ENCODE measurements around the gene FCRL1.

Gene FCRL1

DNA sequence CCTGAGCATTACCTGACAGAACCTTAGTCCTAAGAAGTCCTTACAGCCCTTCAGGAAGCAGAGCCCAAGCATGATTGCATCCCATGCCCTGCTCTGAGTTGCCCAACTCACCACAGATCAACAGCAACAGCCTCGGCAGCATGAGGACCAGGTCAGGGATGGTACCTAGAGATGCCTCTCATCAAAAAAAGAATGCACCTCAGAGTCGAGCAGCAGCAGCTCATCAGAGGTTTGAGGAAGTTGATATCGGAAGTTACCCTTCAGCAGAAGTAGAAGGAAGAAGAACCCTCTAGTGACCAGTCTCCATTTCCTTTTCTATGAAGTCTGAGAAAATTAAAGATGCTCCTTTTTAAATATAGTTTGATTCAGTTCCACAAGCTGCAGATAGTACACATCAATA is at the start of gene FCRL1:
TSS of gene FCRL1 (minus strand) at position 225 of the 400 bp plus-strand sequence. CDS start at position 142, 83 bp downstream.
- Histone ChIP-seq H3K4me3 (ENCODE audit: low read length) (no peak within 1 kb of the TSS), H3K27ac (ENCODE audit: low read length) (no peak within 1 kb of the TSS), H3K9me3 (ENCODE audit: control insufficient read depth, low read depth, low read length) (no peaks in the 10 kb centered on the region), H3K36me3 (ENCODE audit: control insufficient read depth, low read depth, low read length) (no peaks in the 10 kb centered on the region), H3K9ac (ENCODE audit: low read length) (no peak within 1 kb of the TSS), H3K27me3 (ENCODE audit: control insufficient read depth, insufficient read depth, low read length) (no peaks in the 10 kb centered on the region), H3K4me1 (ENCODE audit: control insufficient read depth, low read depth, low read length) (no peaks in the 10 kb centered on the region)

DNA sequence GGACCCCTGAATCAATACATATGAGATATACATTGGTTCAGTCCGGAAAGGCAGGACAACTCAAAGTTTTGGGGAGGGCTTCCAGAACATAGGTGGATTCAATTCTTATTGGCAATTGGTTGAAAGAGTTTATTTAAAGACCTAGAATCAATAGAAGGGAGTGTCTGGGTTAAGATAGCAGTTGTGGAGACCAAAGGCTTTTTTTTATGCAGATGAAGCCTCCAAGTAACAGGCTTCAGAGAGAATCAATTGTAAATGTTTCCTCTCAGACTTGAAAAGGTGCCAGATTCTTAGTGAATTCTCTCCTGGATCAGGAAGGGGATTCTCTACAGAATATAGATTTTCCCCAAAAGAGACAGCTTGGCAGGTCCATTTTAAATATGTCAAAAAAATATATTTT is 48.7 kb upstream of the FCRL1 start:
- H3K27me3 ChIP-seq (ENCODE audit: control insufficient read depth, insufficient read depth, low read length), result no peaks in the 10 kb centered on the region
- no peak overlapping the region for H3K9ac ChIP-seq (ENCODE audit: low read length)
- H3K27ac ChIP-seq (ENCODE audit: low read length), result no peak overlapping the region
- H3K36me3 ChIP-seq (ENCODE audit: control insufficient read depth, low read depth, low read length), result no peaks in the 10 kb centered on the region
- H3K9me3 ChIP-seq (ENCODE audit: control insufficient read depth, low read depth, low read length), result no peaks in the 10 kb centered on the region
- peaks cover 18% of the 10 kb centered on the region for H3K4me1 ChIP-seq (ENCODE audit: control insufficient read depth, low read depth, low read length)
- no peak overlapping the region for H3K4me3 ChIP-seq (ENCODE audit: low read length)

DNA sequence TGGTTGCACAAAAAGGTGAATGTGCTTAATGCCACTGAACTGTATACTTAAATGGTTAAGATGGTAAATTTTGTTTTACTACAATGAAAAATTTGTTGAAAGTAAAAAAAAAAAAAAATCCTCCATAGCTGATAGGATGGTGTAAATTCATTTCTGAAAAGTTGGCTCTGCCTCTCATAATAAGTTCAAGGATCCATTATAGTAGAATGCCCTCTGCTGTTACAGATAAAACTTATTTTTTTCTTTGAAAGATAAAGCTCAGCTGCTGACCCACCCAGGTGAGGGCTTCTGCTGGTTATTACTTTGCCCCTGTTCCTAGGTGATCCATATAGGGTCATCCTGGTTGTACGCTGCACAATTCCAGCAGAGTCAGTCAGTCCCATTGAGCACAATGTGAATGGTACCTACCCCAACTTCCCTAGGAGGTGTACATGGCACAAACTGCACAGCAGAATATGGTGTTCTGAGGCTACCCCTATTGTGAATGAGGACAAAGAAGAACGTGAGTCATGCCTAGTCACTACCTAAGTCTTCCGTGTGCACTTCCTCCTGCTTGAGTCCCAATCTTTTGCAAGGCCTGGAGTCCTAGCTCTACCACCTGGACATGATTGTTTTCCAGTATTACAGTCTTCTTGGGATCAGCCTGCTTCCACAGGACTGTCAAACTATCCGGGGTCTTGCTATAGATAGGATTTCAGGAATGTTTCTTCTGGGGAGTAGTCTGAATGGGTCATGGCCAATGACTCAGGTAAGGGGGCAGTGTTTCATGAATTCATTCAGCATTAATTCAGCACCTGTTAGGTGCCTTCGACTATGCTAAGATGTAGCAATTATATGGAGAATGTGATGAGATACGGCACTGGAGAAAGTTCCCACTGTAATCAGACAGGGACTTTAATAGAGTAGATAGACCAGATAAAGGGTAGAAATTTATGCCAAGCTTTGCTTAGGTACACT is 42.5 kb upstream of the FCRL1 start:
- Histone ChIP-seq H3K36me3 (ENCODE audit: control insufficient read depth, low read depth, low read length) (no peaks in the 10 kb centered on the region), H3K9ac (ENCODE audit: low read length) (no peak overlapping the region), H3K4me1 (ENCODE audit: control insufficient read depth, low read depth, low read length) (no peaks in the 10 kb centered on the region), H3K9me3 (ENCODE audit: control insufficient read depth, low read depth, low read length) (no peaks in the 10 kb centered on the region), H3K4me3 (ENCODE audit: low read length) (no peak overlapping the region), H3K27ac (ENCODE audit: low read length) (no peak overlapping the region), H3K27me3 (ENCODE audit: control insufficient read depth, insufficient read depth, low read length) (no peaks in the 10 kb centered on the region)

GRCh38 chr1:157856538-157856937 is 36.6 kb upstream of the FCRL1 start:
- no peak overlapping the region for H3K4me3 ChIP-seq (ENCODE audit: low read length)
- no peaks in the 10 kb centered on the region for H3K9me3 ChIP-seq (ENCODE audit: control insufficient read depth, low read depth, low read length)
- H3K27me3 ChIP-seq (ENCODE audit: control insufficient read depth, insufficient read depth, low read length), result no peaks in the 10 kb centered on the region
- no peaks in the 10 kb centered on the region for H3K4me1 ChIP-seq (ENCODE audit: control insufficient read depth, low read depth, low read length)
- no peak overlapping the region for H3K9ac ChIP-seq (ENCODE audit: low read length)
- no peaks in the 10 kb centered on the region for H3K36me3 ChIP-seq (ENCODE audit: control insufficient read depth, low read depth, low read length)
- no peak overlapping the region for H3K27ac ChIP-seq (ENCODE audit: low read length)

DNA sequence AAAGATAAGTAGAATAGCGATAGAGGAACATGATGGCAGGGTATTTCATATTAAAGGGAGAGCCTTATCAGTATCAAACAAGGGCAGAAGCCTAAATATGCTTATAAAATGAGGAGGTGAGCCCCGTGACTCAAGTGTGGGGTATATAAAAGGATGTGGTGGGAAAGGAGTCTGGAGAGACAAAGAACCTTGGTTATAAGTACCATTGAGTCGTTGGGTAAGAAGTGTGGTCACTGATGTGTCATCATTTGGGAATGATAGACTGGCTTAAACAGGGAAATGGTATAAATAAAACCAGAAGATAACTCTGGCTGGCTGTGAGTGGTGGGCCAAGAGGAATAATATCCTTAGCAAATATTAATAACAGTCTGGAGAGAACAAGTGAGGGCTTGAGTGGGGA is 32.6 kb upstream of the FCRL1 start:
- H3K9me3 ChIP-seq (ENCODE audit: control insufficient read depth, low read depth, low read length), result no peaks in the 10 kb centered on the region
- H3K27ac ChIP-seq (ENCODE audit: low read length), result no peak overlapping the region
- H3K36me3 ChIP-seq (ENCODE audit: control insufficient read depth, low read depth, low read length), result no peaks in the 10 kb centered on the region
- no peaks in the 10 kb centered on the region for H3K4me1 ChIP-seq (ENCODE audit: control insufficient read depth, low read depth, low read length)
- H3K9ac ChIP-seq (ENCODE audit: low read length), result no peak overlapping the region
- H3K27me3 ChIP-seq (ENCODE audit: control insufficient read depth, insufficient read depth, low read length), result no peaks in the 10 kb centered on the region
- H3K4me3 ChIP-seq (ENCODE audit: low read length), result no peak overlapping the region

DNA sequence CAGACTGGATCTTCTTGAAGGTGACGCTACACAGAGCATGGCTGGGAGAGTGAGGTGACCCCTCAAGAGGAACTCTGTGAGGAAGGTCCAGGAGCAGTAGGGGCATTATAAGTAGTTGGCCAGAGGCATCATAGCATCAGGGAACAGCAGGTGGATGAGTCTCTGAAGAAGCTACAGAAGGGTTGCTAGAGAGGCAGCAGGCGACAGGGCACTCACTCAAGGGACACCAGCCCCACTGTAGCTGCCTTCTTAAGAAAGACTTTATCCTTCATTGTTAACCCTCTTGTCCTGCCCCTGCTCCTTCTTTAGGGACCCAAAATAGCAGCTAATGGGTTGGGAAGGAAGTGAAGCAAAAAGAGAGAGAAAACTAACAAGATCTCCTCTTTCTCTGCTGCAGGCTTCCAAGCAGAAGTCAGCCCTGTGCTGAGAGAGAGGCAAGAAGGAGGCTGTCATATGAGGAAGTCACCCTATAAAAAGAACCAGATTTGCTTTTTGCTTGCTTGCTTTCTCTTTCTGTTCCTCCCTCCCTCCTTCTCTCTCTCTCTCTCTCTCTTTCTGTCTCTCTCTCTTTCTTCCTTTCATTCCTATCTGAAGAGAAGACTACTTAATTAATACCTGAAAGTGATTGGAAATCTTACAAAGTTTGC is 29.4 kb upstream of the FCRL1 start:
- no peak overlapping the region for H3K9ac ChIP-seq (ENCODE audit: low read length)
- no peak overlapping the region for H3K4me3 ChIP-seq (ENCODE audit: low read length)
- no peaks in the 10 kb centered on the region for H3K27me3 ChIP-seq (ENCODE audit: control insufficient read depth, insufficient read depth, low read length)
- H3K9me3 ChIP-seq (ENCODE audit: control insufficient read depth, low read depth, low read length), result no peaks in the 10 kb centered on the region
- no peaks in the 10 kb centered on the region for H3K4me1 ChIP-seq (ENCODE audit: control insufficient read depth, low read depth, low read length)
- H3K27ac ChIP-seq (ENCODE audit: low read length), result no peak overlapping the region
- H3K36me3 ChIP-seq (ENCODE audit: control insufficient read depth, low read depth, low read length), result no peaks in the 10 kb centered on the region

GRCh38 chr1:157844089-157844830 is 24.3 kb upstream of the FCRL1 start:
- Histone ChIP-seq H3K27ac (ENCODE audit: low read length) (no peak overlapping the region), H3K4me1 (ENCODE audit: control insufficient read depth, low read depth, low read length) (no peaks in the 10 kb centered on the region), H3K36me3 (ENCODE audit: control insufficient read depth, low read depth, low read length) (no peaks in the 10 kb centered on the region)

DNA sequence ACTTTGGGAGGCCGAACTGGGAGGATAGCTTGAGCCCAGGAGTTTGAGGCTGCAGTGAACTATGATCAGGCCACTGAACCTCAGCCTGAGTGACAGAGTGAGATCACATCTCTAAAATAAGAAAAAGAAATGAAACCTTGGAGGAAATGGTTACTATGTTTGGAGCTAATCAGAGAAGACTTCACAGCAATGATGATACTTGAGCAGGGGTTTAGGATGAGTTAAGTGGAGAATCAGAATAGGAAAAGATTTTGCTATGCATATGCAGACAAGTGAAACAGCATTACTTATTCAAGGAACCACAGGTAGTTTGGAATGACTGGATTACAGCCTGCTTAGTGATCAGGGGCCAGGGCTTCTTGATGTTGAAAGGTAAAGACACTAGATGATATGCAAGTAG is 23.0 kb upstream of the FCRL1 start:
- Histone ChIP-seq H3K9me3 (ENCODE audit: control insufficient read depth, low read depth, low read length) (no peaks in the 10 kb centered on the region), H3K4me3 (ENCODE audit: low read length) (no peak overlapping the region), H3K36me3 (ENCODE audit: control insufficient read depth, low read depth, low read length) (no peaks in the 10 kb centered on the region), H3K27me3 (ENCODE audit: control insufficient read depth, insufficient read depth, low read length) (no peaks in the 10 kb centered on the region), H3K9ac (ENCODE audit: low read length) (no peak overlapping the region), H3K27ac (ENCODE audit: low read length) (no peak overlapping the region), H3K4me1 (ENCODE audit: control insufficient read depth, low read depth, low read length) (no peaks in the 10 kb centered on the region)

More at GRCh38 chr1:157844089-157844830, 24.3 kb upstream of the FCRL1 start:
- Histone ChIP-seq H3K27me3 (ENCODE audit: control insufficient read depth, insufficient read depth, low read length) (no peaks in the 10 kb centered on the region), H3K9ac (ENCODE audit: low read length) (no peak overlapping the region), H3K4me3 (ENCODE audit: low read length) (no peak overlapping the region), H3K9me3 (ENCODE audit: control insufficient read depth, low read depth, low read length) (no peaks in the 10 kb centered on the region)

GRCh38 chr1:157841708-157842107 is 21.8 kb upstream of the FCRL1 start, which contains the start of gene CD5L:
Gene CD5L, minus strand, starts transcription at chr1:157841808. Its CDS starts 107 bp downstream, at chr1:157841701.
- H3K27me3 ChIP-seq (ENCODE audit: control insufficient read depth, insufficient read depth, low read length), result no peaks in the 10 kb centered on the region
- H3K9me3 ChIP-seq (ENCODE audit: control insufficient read depth, low read depth, low read length), result no peaks in the 10 kb centered on the region
- H3K9ac ChIP-seq (ENCODE audit: low read length), result no peak within 1 kb of the TSS
- H3K4me3 ChIP-seq (ENCODE audit: low read length), result no peak within 1 kb of the TSS
- H3K36me3 ChIP-seq (ENCODE audit: control insufficient read depth, low read depth, low read length), result no peaks in the 10 kb centered on the region
- H3K4me1 ChIP-seq (ENCODE audit: control insufficient read depth, low read depth, low read length), result no peaks in the 10 kb centered on the region
- H3K27ac ChIP-seq (ENCODE audit: low read length), result no peak within 1 kb of the TSS

- H3K4me1 ChIP-seq (ENCODE audit: control insufficient read depth, low read depth, low read length), result no peaks in the 10 kb centered on the region
- H3K27ac ChIP-seq (ENCODE audit: low read length), result no peak overlapping the region
- no peaks in the 10 kb centered on the region for H3K9me3 ChIP-seq (ENCODE audit: control insufficient read depth, low read depth, low read length)
- no peak overlapping the region for H3K4me3 ChIP-seq (ENCODE audit: low read length)
- H3K36me3 ChIP-seq (ENCODE audit: control insufficient read depth, low read depth, low read length), result no peaks in the 10 kb centered on the region
- H3K9ac ChIP-seq (ENCODE audit: low read length), result no peak overlapping the region
- no peaks in the 10 kb centered on the region for H3K27me3 ChIP-seq (ENCODE audit: control insufficient read depth, insufficient read depth, low read length)
These were observed 19.0 kb upstream of the FCRL1 start for GRCh38 chr1:157838966-157839365.

- H3K27me3 ChIP-seq (ENCODE audit: control insufficient read depth, insufficient read depth, low read length), result no peaks in the 10 kb centered on the region
- H3K36me3 ChIP-seq (ENCODE audit: control insufficient read depth, low read depth, low read length), result no peaks in the 10 kb centered on the region
- no peaks in the 10 kb centered on the region for H3K4me1 ChIP-seq (ENCODE audit: control insufficient read depth, low read depth, low read length)
- H3K27ac ChIP-seq (ENCODE audit: low read length), result no peak overlapping the region
- H3K9me3 ChIP-seq (ENCODE audit: control insufficient read depth, low read depth, low read length), result no peaks in the 10 kb centered on the region
- no peak overlapping the region for H3K9ac ChIP-seq (ENCODE audit: low read length)
- no peak overlapping the region for H3K4me3 ChIP-seq (ENCODE audit: low read length)
These were observed 14.5 kb upstream of the FCRL1 start for GRCh38 chr1:157834430-157834829.
